ENCODE results near the gene AOC1. TPM values are rescaled to one million over a fixed set of nuclear protein-coding genes. Genes with fewer than 3 reads are reported as not detected.
"Not testable (repeated sequence)": the region's sequence is repeated elsewhere in the genome, so short reads cannot be mapped to it uniquely, and the experiment has no call there.

Gene AOC1
- total RNA-seq, 2 donors from 2014 or later, result 0.46 TPM; not detected in 1

DNA sequence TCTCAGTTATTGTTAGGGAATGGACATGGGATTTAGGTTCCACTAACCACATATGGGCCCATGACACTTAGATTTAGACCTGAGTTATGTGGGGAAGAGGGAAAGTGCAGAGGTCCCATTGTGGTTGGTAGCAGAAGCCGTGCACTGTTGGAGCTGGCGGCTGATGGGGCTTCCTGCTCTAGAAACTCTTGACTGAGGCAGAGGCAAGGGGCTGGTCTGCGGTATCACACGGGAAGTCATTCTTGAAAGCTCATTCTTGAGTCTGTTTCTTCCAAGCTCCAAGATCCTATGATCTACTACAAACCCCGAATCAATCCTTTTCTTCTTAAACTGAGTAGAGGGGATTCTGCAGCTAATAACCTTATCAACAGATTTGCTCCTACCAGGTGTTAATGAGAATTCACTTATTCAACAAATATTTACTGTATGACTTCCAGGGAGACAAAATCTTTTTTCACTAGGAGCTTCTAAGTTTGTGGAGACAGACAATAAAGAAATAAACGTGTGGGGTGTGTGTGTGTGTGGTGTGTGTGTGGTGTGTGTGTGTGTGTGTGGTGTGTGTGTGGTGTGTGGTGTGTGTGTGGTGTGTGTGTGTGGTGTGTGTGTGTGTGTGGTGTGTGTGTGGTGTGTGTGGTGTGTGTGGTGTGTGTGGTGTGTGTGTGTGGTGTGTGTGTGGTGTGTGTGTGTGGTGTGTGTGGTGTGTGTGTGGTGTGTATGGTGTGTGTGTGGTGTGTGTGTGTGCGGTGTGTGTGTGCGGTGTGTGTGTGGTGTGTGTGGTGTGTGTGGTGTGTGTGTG lies 57.1 kb downstream of the AOC1 start:
- DNase-seq (ENCODE audit: low spot score), result no peak
- intact Hi-C loops (cut with DNase I), result no loop called here

DNA sequence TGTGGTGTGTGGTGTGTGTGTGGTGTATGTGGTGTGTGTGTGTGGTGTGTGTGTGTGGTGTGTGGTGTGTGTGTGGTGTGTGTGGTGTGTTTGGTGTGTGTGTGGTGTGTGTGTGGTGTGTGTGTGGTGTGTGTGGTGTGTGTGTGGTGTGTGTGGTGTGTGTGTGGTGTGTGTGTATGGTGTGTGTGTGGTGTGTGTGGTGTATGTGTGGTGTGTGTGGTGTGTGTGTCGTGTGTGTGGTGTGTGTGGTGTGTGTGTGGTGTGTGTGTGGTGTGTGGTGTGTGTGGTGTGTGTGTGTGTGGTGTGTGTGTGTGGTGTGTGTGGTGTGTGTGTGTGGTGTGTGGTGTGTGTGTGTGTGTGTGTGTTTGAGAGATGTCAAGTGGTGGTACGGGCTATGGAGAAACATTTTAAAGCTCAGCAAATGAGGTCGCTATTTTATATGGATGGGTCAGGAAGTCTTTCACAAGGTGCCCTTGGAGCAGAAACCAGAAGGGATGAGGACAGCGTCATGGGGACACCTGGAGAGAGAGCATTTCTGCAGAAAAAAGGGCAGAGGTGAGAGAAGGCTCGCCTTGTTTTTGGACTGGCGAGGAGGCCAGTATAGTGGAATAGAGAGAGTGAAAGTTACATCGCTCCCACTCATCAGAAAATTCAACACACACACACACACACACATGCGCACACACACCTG lies 58.1 kb downstream of the AOC1 start:
- DNase-seq (ENCODE audit: low spot score), result not testable (repeated sequence)

DNA sequence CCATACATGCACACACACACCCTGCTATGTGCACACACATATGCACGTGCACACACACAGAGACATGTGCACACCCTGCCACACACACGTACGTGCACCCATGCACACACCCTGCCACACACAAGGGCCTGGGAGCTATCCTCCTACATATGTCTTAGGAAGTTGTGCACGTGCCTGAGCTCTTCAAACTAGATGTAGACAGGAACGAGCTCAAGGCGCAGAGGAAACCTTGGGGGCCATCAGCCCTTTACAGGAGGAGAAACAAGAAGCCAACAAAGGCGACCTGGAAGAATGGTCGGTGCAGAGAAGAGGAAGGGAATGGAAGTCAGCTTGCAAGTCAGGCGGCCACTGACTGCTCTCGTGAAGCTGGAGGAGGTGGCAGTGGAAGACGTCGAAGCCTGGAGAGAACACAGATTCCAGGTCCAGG lies 58.7 kb downstream of the AOC1 start:
- no peak for DNase-seq (ENCODE audit: low spot score)
- intact Hi-C loops (cut with DNase I), result no loop called here

More for the DNA sequence above, 58.1 kb downstream of the AOC1 start:
- intact Hi-C loops (cut with DNase I), result not testable (repeated sequence)

Other genes starting within 250 kb of the AOC1 start
- 10 to 100 TPM; 24.5 to 33.3 TPM for gene GIMAP6, start 220.1 kb upstream of the AOC1 start, total RNA-seq
- 10 to 100 TPM in 1 of 2 donors, 1 to 10 TPM in 1; 8.3 to 12.2 TPM for gene GIMAP2, start 166.8 kb upstream of the AOC1 start, total RNA-seq
- 1 to 10 TPM; 3.3 to 5.4 TPM for gene GIMAP1, start 135.9 kb upstream of the AOC1 start, total RNA-seq
- gene GIMAP5, start 115.1 kb upstream of the AOC1 start, total RNA-seq, result 10 to 100 TPM; 13.8 to 17.4 TPM
- 100 to 1,000 TPM in 1 of 2 donors, 10 to 100 TPM in 1; 65.3 to 110 TPM for gene TMEM176B, start 52.2 kb upstream of the AOC1 start, total RNA-seq
- 10 to 100 TPM; 47.2 to 70.7 TPM for gene TMEM176A, start 51.7 kb upstream of the AOC1 start, total RNA-seq
- gene KCNH2, start 125.8 kb downstream of the AOC1 start, total RNA-seq, result 10 to 100 TPM; 27.3 to 37.3 TPM
- 10 to 100 TPM; 27.9 to 71.8 TPM for gene NOS3, start 138.5 kb downstream of the AOC1 start, total RNA-seq
- not detected for gene ATG9B, start 172.0 kb downstream of the AOC1 start, total RNA-seq
- 10 to 100 TPM; 19.2 to 24.5 TPM for gene ABCB8, start 175.9 kb downstream of the AOC1 start, total RNA-seq
- 1 to 10 TPM; 1.4 to 1.5 TPM for gene ASIC3, start 196.0 kb downstream of the AOC1 start, total RNA-seq
- 1 to 10 TPM; 5.2 to 7.3 TPM for gene CDK5, start 205.4 kb downstream of the AOC1 start, total RNA-seq
- 100 to 1,000 TPM; 105 to 212 TPM for gene SLC4A2, start 207.1 kb downstream of the AOC1 start, total RNA-seq
- gene FASTK, start 228.3 kb downstream of the AOC1 start, total RNA-seq, result 10 to 100 TPM; 35.5 to 56.3 TPM
- gene TMUB1, start 231.0 kb downstream of the AOC1 start, total RNA-seq, result 10 to 100 TPM; 27.4 to 27.7 TPM
- gene AGAP3, start 234.0 kb downstream of the AOC1 start, total RNA-seq, result 10 to 100 TPM; 55.7 to 63.6 TPM

Measured in posterior vena cava (tissue), 2 donors.